Endothelial cell (in vitro differentiated cells): ENCODE data around the gene NEURL1. TPM values are rescaled to one million over a fixed set of nuclear protein-coding genes. Genes with fewer than 3 reads are reported as not detected.

Source experiments
- DNase-seq: peaks from one replicate; pipeline ENCODE4 v3.0.0; 2021; ENCODE audit warnings: low spot score
- H3K27ac Mint-ChIP-seq: one replicate; pipeline ENCODE4 v1.8.0; 2021; ENCODE audit warnings: mixed read lengths, inconsistent platforms; ENCODE audit not compliant: unreplicated experiment
- H3K27me3 Mint-ChIP-seq: one replicate; pipeline ENCODE4 v1.8.0; 2021; ENCODE audit warnings: mild to moderate bottlenecking, moderate library complexity, mixed read lengths, inconsistent platforms; ENCODE audit not compliant: unreplicated experiment
- H3K36me3 Mint-ChIP-seq: one replicate; pipeline ENCODE4 v1.8.0; 2021; ENCODE audit warnings: mild to moderate bottlenecking, low read depth, mixed read lengths, inconsistent platforms; ENCODE audit not compliant: unreplicated experiment
- H3K4me1 Mint-ChIP-seq: one replicate; pipeline ENCODE4 v1.8.0; 2021; ENCODE audit warnings: mild to moderate bottlenecking, mixed read lengths, inconsistent platforms; ENCODE audit not compliant: unreplicated experiment
- H3K4me3 Mint-ChIP-seq: one replicate; pipeline ENCODE4 v1.8.0; 2021; ENCODE audit warnings: mild to moderate bottlenecking, mixed read lengths, inconsistent platforms; ENCODE audit not compliant: unreplicated experiment
- H3K9me3 Mint-ChIP-seq: one replicate; pipeline ENCODE4 v1.8.0; 2021; ENCODE audit warnings: mixed read lengths, inconsistent platforms; ENCODE audit not compliant: unreplicated experiment
- total RNA-seq: library from RNA; stranded (reverse); fragmentation: NEBNext Ultra II Directional; extraction: Animal tissue kit (Norgen Biotek cat#: 25700); gene quantifications from one replicate; pipeline ENCODE4 v1.2.1, GENCODE V29; 2021; ENCODE audit not compliant: unreplicated experiment
- TF ChIP-seq, protein P1 (sequence below): fragments of 200-600 bp; sonication (generic); IDR thresholded peaks from one replicate; pipeline ENCODE4 v1.5.0; 2021; ENCODE audit warnings: antibody characterized with exemption; ENCODE audit not compliant: unreplicated experiment

NEURL1 gene
- total RNA-seq, 1 donor from 2014 or later, result 0.69 TPM

DNA sequence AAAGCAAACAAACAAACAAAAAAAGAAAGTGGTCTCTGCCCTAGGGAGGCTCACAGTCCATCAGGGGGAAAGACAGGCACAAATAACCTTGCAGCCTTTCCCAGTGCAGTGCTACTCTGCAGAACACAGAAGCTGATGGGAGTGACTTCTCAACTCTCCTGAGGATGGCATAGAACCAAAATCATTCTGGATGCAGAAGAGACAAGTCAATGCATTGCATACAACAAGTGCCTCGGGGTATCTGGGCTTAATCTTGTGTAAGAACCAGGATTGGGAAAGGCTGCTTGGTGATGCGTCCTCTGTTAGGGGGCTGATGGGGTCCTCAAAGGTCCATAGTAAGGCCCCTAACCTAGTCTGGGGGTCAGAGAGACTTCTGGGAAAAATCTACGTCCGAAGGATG is 68.9 kb downstream of the NEURL1 start:
- Mint-ChIP-seq H3K27ac (no peak overlapping the region), H3K4me3 (no peak overlapping the region), H3K36me3 (peaks cover 5% of the 10 kb centered on the region), H3K27me3 (peaks cover 6% of the 10 kb centered on the region), H3K4me1 (peaks cover 5% of the 10 kb centered on the region), H3K9me3 (no peaks in the 10 kb centered on the region)
- TF ChIP-seq, protein P1, sequence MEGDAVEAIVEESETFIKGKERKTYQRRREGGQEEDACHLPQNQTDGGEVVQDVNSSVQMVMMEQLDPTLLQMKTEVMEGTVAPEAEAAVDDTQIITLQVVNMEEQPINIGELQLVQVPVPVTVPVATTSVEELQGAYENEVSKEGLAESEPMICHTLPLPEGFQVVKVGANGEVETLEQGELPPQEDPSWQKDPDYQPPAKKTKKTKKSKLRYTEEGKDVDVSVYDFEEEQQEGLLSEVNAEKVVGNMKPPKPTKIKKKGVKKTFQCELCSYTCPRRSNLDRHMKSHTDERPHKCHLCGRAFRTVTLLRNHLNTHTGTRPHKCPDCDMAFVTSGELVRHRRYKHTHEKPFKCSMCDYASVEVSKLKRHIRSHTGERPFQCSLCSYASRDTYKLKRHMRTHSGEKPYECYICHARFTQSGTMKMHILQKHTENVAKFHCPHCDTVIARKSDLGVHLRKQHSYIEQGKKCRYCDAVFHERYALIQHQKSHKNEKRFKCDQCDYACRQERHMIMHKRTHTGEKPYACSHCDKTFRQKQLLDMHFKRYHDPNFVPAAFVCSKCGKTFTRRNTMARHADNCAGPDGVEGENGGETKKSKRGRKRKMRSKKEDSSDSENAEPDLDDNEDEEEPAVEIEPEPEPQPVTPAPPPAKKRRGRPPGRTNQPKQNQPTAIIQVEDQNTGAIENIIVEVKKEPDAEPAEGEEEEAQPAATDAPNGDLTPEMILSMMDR, result no peak
- no peak for DNase-seq

DNA sequence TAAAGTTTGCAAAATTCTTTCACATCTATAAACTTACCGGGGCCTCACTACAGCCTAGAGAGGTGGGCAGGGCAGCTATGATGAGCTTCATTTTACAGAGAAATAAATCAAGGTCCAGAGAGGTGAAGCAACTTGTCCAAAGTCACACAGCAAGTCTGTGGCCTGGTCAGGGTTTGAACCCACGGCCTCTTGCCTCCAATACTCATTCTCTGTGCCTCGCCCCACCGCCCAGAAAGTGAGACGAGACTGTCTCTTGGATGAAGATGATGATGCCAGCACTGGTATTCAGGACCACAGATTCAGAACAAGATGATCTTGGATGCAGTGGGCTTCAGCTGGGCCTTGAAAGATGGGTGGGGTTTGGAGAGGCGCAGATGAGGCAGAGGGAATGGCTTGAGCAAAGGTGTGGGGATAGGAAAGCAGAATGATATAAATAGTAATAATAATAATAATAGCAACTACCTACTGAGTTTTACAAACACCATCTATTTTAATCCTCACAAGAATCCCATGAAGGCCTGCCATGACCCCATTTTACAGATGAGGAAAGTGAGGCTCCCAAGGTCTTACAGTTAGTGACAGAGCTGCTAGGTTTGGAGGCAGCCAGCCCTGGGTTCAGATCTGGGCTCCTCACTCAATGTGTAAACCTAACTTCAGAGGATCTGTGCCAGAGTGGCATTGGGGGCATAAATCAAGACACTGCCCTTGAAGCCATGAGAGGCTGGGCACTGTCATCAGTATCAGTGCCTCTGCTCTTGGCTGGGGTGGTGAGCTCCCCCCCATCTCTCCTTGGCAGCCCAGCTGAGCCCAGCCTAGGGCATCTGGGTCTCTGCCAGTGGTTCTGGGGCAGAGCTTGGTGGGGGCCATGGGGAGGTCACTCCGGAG is 70.0 kb downstream of the NEURL1 start:
- Mint-ChIP-seq H3K9me3 (no peaks in the 10 kb centered on the region), H3K36me3 (no peaks in the 10 kb centered on the region), H3K4me3 (no peak overlapping the region), H3K4me1 (no peaks in the 10 kb centered on the region), H3K27me3 (peaks cover 5% of the 10 kb centered on the region), H3K27ac (no peak overlapping the region)
- no peak for DNase-seq
- TF ChIP-seq, protein P1, result no peak

DNA sequence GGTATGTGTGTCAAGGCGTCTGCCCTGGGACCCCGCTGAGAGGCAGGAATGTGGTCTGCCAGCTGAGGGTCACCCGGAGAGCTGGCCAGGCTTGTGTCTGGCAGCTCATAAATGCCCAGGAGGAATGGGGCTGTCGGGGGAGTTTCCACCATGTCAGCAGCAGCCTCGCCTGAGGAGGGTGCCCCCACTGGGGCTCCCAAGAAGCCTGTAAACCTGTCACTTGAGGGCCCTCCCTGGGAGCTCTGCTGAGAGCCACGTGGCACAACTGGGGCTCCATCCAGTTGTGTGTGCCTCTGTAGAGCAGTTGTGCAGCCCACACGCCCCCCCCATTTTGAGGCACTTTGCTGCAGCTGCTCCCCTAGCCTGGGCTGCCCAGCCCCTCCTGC is 70.6 kb downstream of the NEURL1 start:
- H3K27me3 Mint-ChIP-seq, result peaks cover 7% of the 10 kb centered on the region
- H3K36me3 Mint-ChIP-seq, result no peaks in the 10 kb centered on the region
- no peaks in the 10 kb centered on the region for H3K4me1 Mint-ChIP-seq
- H3K9me3 Mint-ChIP-seq, result no peaks in the 10 kb centered on the region
- DNase-seq, result no peak
- TF ChIP-seq, protein P1, result no peak
- H3K4me3 Mint-ChIP-seq, result no peak overlapping the region
- H3K27ac Mint-ChIP-seq, result no peak overlapping the region

DNA sequence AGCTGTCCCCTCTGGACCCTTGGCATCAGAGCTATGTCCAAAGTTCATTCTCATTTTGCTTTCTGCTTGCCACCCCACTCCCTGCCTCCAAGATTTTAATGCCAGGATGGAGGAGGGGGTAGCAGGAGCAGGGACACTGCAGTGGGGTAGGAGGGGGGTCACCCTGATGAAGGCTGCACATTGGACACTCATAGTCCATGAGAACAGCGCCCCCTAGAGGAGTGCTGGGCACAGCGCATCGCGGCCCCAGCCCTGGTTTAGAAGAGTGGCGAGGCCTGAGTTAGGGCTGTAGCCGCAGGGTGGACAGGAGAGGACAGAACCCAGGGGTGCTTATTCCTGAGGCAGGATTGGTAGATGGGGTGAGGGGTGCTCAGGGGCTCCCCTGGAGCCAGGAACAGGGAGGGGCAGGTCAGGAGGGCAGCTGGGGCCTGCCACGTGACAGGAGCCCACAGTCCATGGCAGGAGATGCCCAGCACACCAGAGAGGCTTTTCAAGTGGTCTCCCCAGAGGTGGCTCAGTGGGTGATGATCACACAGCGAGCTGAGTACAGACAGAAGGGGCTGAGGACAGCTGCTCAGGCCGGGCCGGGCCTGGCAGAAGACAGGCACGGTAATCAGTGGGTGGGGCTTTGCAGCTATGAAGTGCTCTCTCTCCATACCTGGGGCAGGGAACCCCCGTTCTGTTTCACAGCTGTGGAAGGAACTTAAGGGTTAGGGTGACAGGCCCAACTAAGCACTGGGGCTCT is 71.4 kb downstream of the NEURL1 start:
- no peak overlapping the region for H3K27ac Mint-ChIP-seq
- TF ChIP-seq, protein P1, result peak; percentile 98
- no peaks in the 10 kb centered on the region for H3K4me1 Mint-ChIP-seq
- H3K9me3 Mint-ChIP-seq, result no peaks in the 10 kb centered on the region
- DNase-seq, result peak; percentile 69
- H3K36me3 Mint-ChIP-seq, result no peaks in the 10 kb centered on the region
- no peak overlapping the region for H3K4me3 Mint-ChIP-seq
- H3K27me3 Mint-ChIP-seq, result peaks cover 8% of the 10 kb centered on the region

GRCh38 chr10:103566536-103566935 is 73.0 kb downstream of the NEURL1 start:
- no peak overlapping the region for H3K4me3 Mint-ChIP-seq
- H3K27ac Mint-ChIP-seq, result no peak overlapping the region
- no peaks in the 10 kb centered on the region for H3K36me3 Mint-ChIP-seq
- no peaks in the 10 kb centered on the region for H3K9me3 Mint-ChIP-seq
- DNase-seq, result no peak
- H3K4me1 Mint-ChIP-seq, result no peaks in the 10 kb centered on the region
- TF ChIP-seq, protein P1, result no peak
- H3K27me3 Mint-ChIP-seq, result peaks cover 6% of the 10 kb centered on the region
